Measurements from ENCODE around the gene BIVM.
A peak's percentile ranks its signal among the peaks of the same experiment; 100 is the strongest.

The BIVM gene

DNA sequence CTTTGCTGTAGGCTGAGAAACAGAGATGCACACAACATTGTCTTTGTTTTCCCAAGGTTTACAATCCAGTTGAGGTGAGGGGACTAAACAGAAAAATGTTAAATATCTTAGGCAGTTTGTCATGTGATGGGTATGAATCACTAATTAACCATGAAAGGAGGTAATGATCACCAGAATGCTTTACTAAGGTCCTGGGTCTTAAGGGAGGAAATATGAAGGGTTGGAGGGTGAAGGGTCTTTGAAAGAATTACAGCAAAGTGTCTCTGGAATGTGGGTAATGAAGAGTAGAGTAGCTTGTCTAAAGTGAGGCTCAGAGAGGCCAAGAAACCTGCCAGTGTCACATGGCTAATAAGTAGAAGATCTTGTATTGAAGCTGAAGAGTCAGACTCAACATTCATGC is 19.0 kb downstream of the BIVM start:
- Mint-ChIP-seq H3K36me3 (ENCODE audit: low read depth) (peaks cover 66% of the 10 kb centered on the region), H3K9me3 (peaks cover 1% of the 10 kb centered on the region), H3K4me1 (peaks cover 7% of the 10 kb centered on the region), H3K4me3 (peak overlapping the region in 1 of 3 experiments; percentile 13), H3K27me3 (ENCODE audit: low read depth) (no peaks in the 10 kb centered on the region), H3K27ac (peak overlapping the region; percentile 91 to 95 (median 92))
- TF ChIP-seq, protein P1, sequence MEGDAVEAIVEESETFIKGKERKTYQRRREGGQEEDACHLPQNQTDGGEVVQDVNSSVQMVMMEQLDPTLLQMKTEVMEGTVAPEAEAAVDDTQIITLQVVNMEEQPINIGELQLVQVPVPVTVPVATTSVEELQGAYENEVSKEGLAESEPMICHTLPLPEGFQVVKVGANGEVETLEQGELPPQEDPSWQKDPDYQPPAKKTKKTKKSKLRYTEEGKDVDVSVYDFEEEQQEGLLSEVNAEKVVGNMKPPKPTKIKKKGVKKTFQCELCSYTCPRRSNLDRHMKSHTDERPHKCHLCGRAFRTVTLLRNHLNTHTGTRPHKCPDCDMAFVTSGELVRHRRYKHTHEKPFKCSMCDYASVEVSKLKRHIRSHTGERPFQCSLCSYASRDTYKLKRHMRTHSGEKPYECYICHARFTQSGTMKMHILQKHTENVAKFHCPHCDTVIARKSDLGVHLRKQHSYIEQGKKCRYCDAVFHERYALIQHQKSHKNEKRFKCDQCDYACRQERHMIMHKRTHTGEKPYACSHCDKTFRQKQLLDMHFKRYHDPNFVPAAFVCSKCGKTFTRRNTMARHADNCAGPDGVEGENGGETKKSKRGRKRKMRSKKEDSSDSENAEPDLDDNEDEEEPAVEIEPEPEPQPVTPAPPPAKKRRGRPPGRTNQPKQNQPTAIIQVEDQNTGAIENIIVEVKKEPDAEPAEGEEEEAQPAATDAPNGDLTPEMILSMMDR (IDR thresholded peaks at IDR 0.05; ENCODE audit: unreplicated experiment in 3 of 3): no peak

- Mint-ChIP-seq H3K4me1 (no peaks in the 10 kb centered on the region), H3K27me3 (ENCODE audit: low read depth) (no peaks in the 10 kb centered on the region)
Observed at GRCh38 chr13:102825400-102825799, 26.5 kb downstream of the BIVM start.

GRCh38 chr13:102825921-102826706 is 27.2 kb downstream of the BIVM start:
- H3K9me3 Mint-ChIP-seq: peaks cover 4% of the 10 kb centered on the region
- H3K36me3 Mint-ChIP-seq (ENCODE audit: low read depth): peaks cover 62% of the 10 kb centered on the region
- no peaks in the 10 kb centered on the region for H3K4me1 Mint-ChIP-seq
- TF ChIP-seq, protein P1 (IDR thresholded peaks at IDR 0.05; ENCODE audit: unreplicated experiment in 3 of 3): no peak
- no peak overlapping the region for H3K4me3 Mint-ChIP-seq
- no peak overlapping the region for H3K27ac Mint-ChIP-seq
- no peaks in the 10 kb centered on the region for H3K27me3 Mint-ChIP-seq (ENCODE audit: low read depth)

More at GRCh38 chr13:102825400-102825799, 26.5 kb downstream of the BIVM start:
- H3K36me3 Mint-ChIP-seq (ENCODE audit: low read depth): peaks cover 63% of the 10 kb centered on the region
- TF ChIP-seq, protein P1 (IDR thresholded peaks at IDR 0.05; ENCODE audit: unreplicated experiment in 3 of 3): no peak
- no peak overlapping the region for H3K27ac Mint-ChIP-seq
- H3K4me3 Mint-ChIP-seq: no peak overlapping the region
- H3K9me3 Mint-ChIP-seq: peaks cover 4% of the 10 kb centered on the region

DNA sequence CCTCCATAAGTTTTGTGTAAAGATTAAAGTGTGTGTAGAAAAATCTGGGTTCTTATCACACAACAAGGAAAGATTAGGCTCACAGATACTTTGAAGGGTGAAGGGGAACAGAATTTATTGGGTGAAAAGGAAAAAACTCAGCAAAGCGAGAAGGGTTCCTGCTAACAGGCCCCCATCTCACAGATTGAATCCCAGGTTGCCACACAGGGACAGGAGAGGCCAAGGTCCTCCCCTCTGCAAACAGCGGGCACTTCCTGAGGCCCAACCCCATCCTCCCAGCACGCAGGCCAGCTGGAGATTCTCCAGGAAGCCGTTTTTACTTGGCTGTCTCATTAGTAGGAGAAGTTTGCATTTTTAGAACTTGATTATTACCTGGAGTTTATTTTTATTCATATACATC is 31.7 kb downstream of the BIVM start:
- H3K9me3 Mint-ChIP-seq: no peaks in the 10 kb centered on the region
- H3K4me3 Mint-ChIP-seq: no peak overlapping the region
- H3K27ac Mint-ChIP-seq: no peak overlapping the region
- no peaks in the 10 kb centered on the region for H3K4me1 Mint-ChIP-seq
- TF ChIP-seq, protein P1 (IDR thresholded peaks at IDR 0.05; ENCODE audit: unreplicated experiment in 3 of 3): no peak
- H3K36me3 Mint-ChIP-seq (ENCODE audit: low read depth): peaks cover 51% of the 10 kb centered on the region
- no peaks in the 10 kb centered on the region for H3K27me3 Mint-ChIP-seq (ENCODE audit: low read depth)

DNA sequence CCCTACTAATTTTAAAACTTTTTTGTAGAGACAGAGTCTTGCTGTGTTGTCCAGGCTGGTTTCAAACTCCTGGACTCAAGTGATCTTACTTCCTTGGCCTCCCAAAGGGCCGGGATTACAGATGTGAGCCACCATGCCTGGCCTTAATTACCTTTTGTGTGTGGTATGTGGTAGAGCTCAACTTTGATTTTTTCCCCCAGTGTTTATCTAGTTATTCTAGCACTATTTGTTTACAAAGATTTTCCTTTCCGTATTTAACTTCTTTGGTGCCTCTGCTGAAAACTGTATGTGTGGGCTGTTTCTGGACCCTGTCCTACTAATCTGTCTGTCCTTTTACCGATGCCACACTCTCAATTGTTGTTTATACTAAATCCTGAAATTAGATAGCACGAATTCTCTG is 37.6 kb downstream of the BIVM start:
- Mint-ChIP-seq H3K4me1 (no peaks in the 10 kb centered on the region), H3K4me3 (no peak overlapping the region), H3K9me3 (no peaks in the 10 kb centered on the region), H3K27ac (no peak overlapping the region), H3K36me3 (ENCODE audit: low read depth) (peaks cover 48% of the 10 kb centered on the region), H3K27me3 (ENCODE audit: low read depth) (no peaks in the 10 kb centered on the region)
- TF ChIP-seq, protein P1 (IDR thresholded peaks at IDR 0.05; ENCODE audit: unreplicated experiment in 3 of 3): no peak

DNA sequence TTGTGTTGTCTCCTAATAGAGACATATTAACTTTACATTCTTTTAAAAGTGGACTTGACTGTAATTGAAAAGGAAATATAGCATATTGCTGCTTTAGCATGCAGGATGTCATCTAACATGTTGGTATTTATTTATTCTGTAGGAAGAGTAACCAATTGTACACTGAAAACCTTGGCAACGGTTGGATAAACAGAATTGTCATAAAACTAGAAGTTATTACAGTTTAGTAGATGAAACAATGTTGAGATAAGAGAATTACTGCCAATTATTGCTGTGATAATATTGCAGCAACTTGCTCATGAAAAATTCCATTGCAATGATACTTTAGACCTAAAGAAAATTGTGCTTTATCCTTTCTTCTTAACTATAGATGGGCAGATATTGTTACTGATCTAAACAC is 39.4 kb downstream of the BIVM start:
- Mint-ChIP-seq H3K4me1 (no peaks in the 10 kb centered on the region), H3K4me3 (no peak overlapping the region), H3K36me3 (ENCODE audit: low read depth) (peaks cover 41% of the 10 kb centered on the region), H3K27me3 (ENCODE audit: low read depth) (no peaks in the 10 kb centered on the region), H3K27ac (no peak overlapping the region), H3K9me3 (no peaks in the 10 kb centered on the region)
- TF ChIP-seq, protein P1 (IDR thresholded peaks at IDR 0.05; ENCODE audit: unreplicated experiment in 3 of 3): no peak

Measured in nephron (organoid).